ENCODE results near the gene SEL1L2. TPM values are rescaled to one million over a fixed set of nuclear protein-coding genes. Genes with fewer than 3 reads are reported as not detected.

SEL1L2 gene
- total and polyA plus RNA-seq, 9 of the 15 experiments (the other 6 are each of a cell fraction or from before 2014, with no cell fraction given), result not detected

GRCh38 chr20:13844296-13844695, 146.1 kb downstream of the SEL1L2 start:
- ChIA-PET CTCF (ENCODE audit: low intra/inter-chr PET ratio) (interaction anchor here (0.7 kb wide), 1 partner anchor 535 kb away, joined by 3 read pairs; no protein-coding TSS in a partner anchor), POLR2A (interaction anchor here (0.6 kb wide), 1 partner anchor 501 kb away, joined by 3 read pairs; no protein-coding TSS in a partner anchor)
- WGBS (ENCODE audit: insufficient coverage, low coverage, missing lambda C conversion rate), result no CpG with 5 or more reads among the region's 4 CpGs
- Histone ChIP-seq H3K4me3 (no peak overlapping the region), H3K27ac (ENCODE audit: extremely low read depth, low read depth, low read length) (no peak overlapping the region; the same call in 2 of the 3 replicates), H3K4me1 (replicated peaks in 1 of 2; ENCODE audit: control insufficient read depth in 2 of 2, insufficient read depth in 2 of 2, low read length in 2 of 2) (no peaks in the 10 kb centered on the region), H3K9me1 (ENCODE audit: control insufficient read depth, insufficient read depth, low read length) (no peaks in the 10 kb centered on the region), H3K79me2 (ENCODE audit: control insufficient read depth, insufficient read depth, low read length) (no peaks in the 10 kb centered on the region), H3K9ac (ENCODE audit: insufficient read depth in 1 of 2, low read depth in 2 of 2, low read length in 2 of 2) (no peak overlapping the region), H3K27me3 (ENCODE audit: control insufficient read depth in 2 of 2, insufficient read depth in 2 of 2, low read length in 2 of 2) (peaks cover 0 to 5% of the 10 kb centered on the region in 2 experiments; a peak in 3 of 5 replicates), H3K36me3 (ENCODE audit: control insufficient read depth, insufficient read depth, low read length) (no peaks in the 10 kb centered on the region), H3K9me3 (replicated peaks; ENCODE audit: control insufficient read depth, insufficient read depth, low read depth, low read length) (no peaks in the 10 kb centered on the region), H4K20me1 (replicated peaks; ENCODE audit: control insufficient read depth, insufficient read depth, low read length) (no peaks in the 10 kb centered on the region), H2AFZ (ENCODE audit: low read depth, low read length) (no peak overlapping the region), H3K4me2 (ENCODE audit: insufficient read depth, low read length) (no peak overlapping the region)
- intact Hi-C loops (cut with micrococcal nuclease), result no loop called here
- TF ChIP-seq ZNF644 (tag; IDR thresholded peaks at IDR 0.05; ENCODE audit: low read depth) (no peak), ZNF561 (CRISPR knock-in tag; conservative IDR thresholded peaks at IDR 0.05) (no peak)
- DNase-seq (ENCODE audit: extremely low read depth in 1 of 4, low spot score in 3 of 4) (no peak), FAIRE-seq (no peak), ATAC-seq (no peak)
- no TSS peak for BruUV-seq (replicated peaks)
- in situ Hi-C loops (cut with MboI), result no loop called here

- no peak overlapping the region for H3K9ac ChIP-seq (ENCODE audit: insufficient read depth in 1 of 2, low read depth in 2 of 2, low read length in 2 of 2)
- no peak overlapping the region for H3K4me3 ChIP-seq
- DNase-seq (ENCODE audit: extremely low read depth in 1 of 4, low spot score in 3 of 4) (no peak), ATAC-seq (no peak), FAIRE-seq (no peak)
- H3K4me1 ChIP-seq (replicated peaks in 1 of 2; ENCODE audit: control insufficient read depth in 2 of 2, insufficient read depth in 2 of 2, low read length in 2 of 2), result no peaks in the 10 kb centered on the region
- intact Hi-C loops (cut with micrococcal nuclease), result no loop called here
- no TSS peak for BruUV-seq (replicated peaks)
- H3K36me3 ChIP-seq (ENCODE audit: control insufficient read depth, insufficient read depth, low read length), result no peaks in the 10 kb centered on the region
- no peak for TF ChIP-seq HCFC1 (IDR thresholded peaks at IDR 0.05; ENCODE audit: low read depth, low read length)
- TF ChIP-seq DPF2 (IDR thresholded peaks at IDR 0.05), result no peak
- TF ChIP-seq ZNF592 (IDR thresholded peaks at IDR 0.05), result no peak
- H4K20me1 ChIP-seq (replicated peaks; ENCODE audit: control insufficient read depth, insufficient read depth, low read length), result no peaks in the 10 kb centered on the region
- H3K4me2 ChIP-seq (ENCODE audit: insufficient read depth, low read length), result no peak overlapping the region
- no peaks in the 10 kb centered on the region for H3K9me3 ChIP-seq (replicated peaks; ENCODE audit: control insufficient read depth, insufficient read depth, low read depth, low read length)
- H3K79me2 ChIP-seq (ENCODE audit: control insufficient read depth, insufficient read depth, low read length), result no peaks in the 10 kb centered on the region
- H2AFZ ChIP-seq (ENCODE audit: low read depth, low read length), result no peak overlapping the region
- ChIA-PET POLR2A (interaction anchor here (0.8 kb wide), 1 partner anchor 11 kb away, joined by 3 read pairs; no protein-coding TSS in a partner anchor), CTCF (ENCODE audit: low intra/inter-chr PET ratio) (no interaction called here)
- H3K27ac ChIP-seq (ENCODE audit: extremely low read depth, low read depth, low read length), result no peak overlapping the region
- no peaks in the 10 kb centered on the region for H3K9me1 ChIP-seq (ENCODE audit: control insufficient read depth, insufficient read depth, low read length)
- 0% methylated on average over 2 of the region's 3 CpGs for WGBS (ENCODE audit: insufficient coverage, low coverage, missing lambda C conversion rate)
- H3K27me3 ChIP-seq (ENCODE audit: control insufficient read depth in 2 of 2, insufficient read depth in 2 of 2, low read length in 2 of 2), result peaks cover 0 to 5% of the 10 kb centered on the region in 2 experiments; a peak in 3 of 5 replicates
- in situ Hi-C loops (cut with MboI), result no loop called here
These were observed 149.2 kb downstream of the SEL1L2 start for GRCh38 chr20:13841206-13841605.

Data from K562 (cell line).